ENCODE measurements around the gene DDR1.
A peak's percentile ranks its signal among the peaks of the same experiment; 100 is the strongest.
"Not testable (repeated sequence)": the region's sequence is repeated elsewhere in the genome, so short reads cannot be mapped to it uniquely, and the experiment has no call there.

DDR1 gene

GRCh38 chr6:30883685-30884520 is at the start of gene DDR1:
DDR1 (plus strand) TSS chr6:30884519; CDS start chr6:30888730, 4,211 bp downstream.
- DNase-seq = peak; percentile 23

GRCh38 chr6:30834646-30835045 is 49.7 kb upstream of the DDR1 start:
- no peak for DNase-seq

GRCh38 chr6:30835576-30835975 is 48.7 kb upstream of the DDR1 start:
- DNase-seq = no peak

- no peak for DNase-seq
Measured at GRCh38 chr6:30836431-30836866, 47.9 kb upstream of the DDR1 start.

- no peak for DNase-seq
Measured at GRCh38 chr6:30836957-30837356, 47.4 kb upstream of the DDR1 start.

- no peak for DNase-seq
Measured at GRCh38 chr6:30837432-30837831, 46.9 kb upstream of the DDR1 start.

GRCh38 chr6:30837870-30838269 is 46.4 kb upstream of the DDR1 start:
- DNase-seq = no peak

GRCh38 chr6:30839671-30840070 is 44.6 kb upstream of the DDR1 start:
- no peak for DNase-seq

GRCh38 chr6:30840084-30840934 is 44.0 kb upstream of the DDR1 start:
- DNase-seq = no peak

GRCh38 chr6:30840935-30841643 is 43.2 kb upstream of the DDR1 start:
- DNase-seq = no peak

GRCh38 chr6:30841644-30842504 is 42.4 kb upstream of the DDR1 start:
- DNase-seq = no peak

- DNase-seq = no peak
Measured at GRCh38 chr6:30842754-30843610, 41.3 kb upstream of the DDR1 start.

- DNase-seq = no peak
Measured at GRCh38 chr6:30843611-30843998, 40.7 kb upstream of the DDR1 start.

- DNase-seq = no peak
Measured at GRCh38 chr6:30844118-30844535, 40.2 kb upstream of the DDR1 start.

- no peak for DNase-seq
Measured at GRCh38 chr6:30845183-30845582, 39.1 kb upstream of the DDR1 start.

- DNase-seq = no peak
Measured at GRCh38 chr6:30847421-30847970, 36.8 kb upstream of the DDR1 start.

GRCh38 chr6:30847971-30848436 is 36.3 kb upstream of the DDR1 start:
- no peak for DNase-seq

- no peak for DNase-seq
Measured at GRCh38 chr6:30849903-30850651, 34.2 kb upstream of the DDR1 start.

- DNase-seq = not testable (repeated sequence)
Measured at GRCh38 chr6:30852459-30852858, 31.9 kb upstream of the DDR1 start.

Measured in NCI-H2227 treated with DMSO at 0.1 percent for 48 hours (cell line).